GM12878 (cell line): Measurements from ENCODE around the gene UNKL. TPM values are rescaled to one million over a fixed set of nuclear protein-coding genes. Genes with fewer than 3 reads are reported as not detected.

Source experiments
- ATAC-seq: fragments of 200-7000 bp; cut with Tn5 transposase; 3 replicates; pipeline ENCODE4 v1.9.1; 2020; ENCODE audit warnings: mild to moderate bottlenecking, moderate library complexity
- BruUV-seq: library from RNA; stranded (reverse); fragments of 400-500 nt; replicated peaks from 2 replicates; lab custom pipeline; 2021; lab: Mats Ljungman, UMichigan
- CTCF ChIA-PET: fragments of 300-600 bp; sonication (Branson Sonifier 250); formaldehyde crosslinking; extraction: SDS; loops from one replicate; lab custom pipeline; 2021; ENCODE audit warnings: inconsistent platforms; lab: Yijun Ruan, JAX
- POLR2A ChIA-PET: fragments of 350-600 bp; formaldehyde crosslinking; extraction: SDS; loops from one replicate; lab custom pipeline; 2021; ENCODE audit warnings: inconsistent platforms; lab: Charles Lee
- RAD21 ChIA-PET: fragments of 300-600 bp; sonication (Branson Sonifier 250); formaldehyde crosslinking; loops from one replicate; lab custom pipeline; 2023; ENCODE audit warnings: antibody characterized with exemption; ENCODE audit not compliant: unreplicated experiment; lab: Charles Lee
- SMC1A ChIA-PET: fragments of 300-600 bp; sonication (Branson Sonifier 250); formaldehyde crosslinking; loops from one replicate; lab custom pipeline; 2023; ENCODE audit not compliant: unreplicated experiment, uncharacterized antibody; lab: Charles Lee
- DNase-seq: peaks from one replicate; pipeline ENCODE4 v3.0.0-alpha.2; 2011; ENCODE audit warnings: low read depth, low spot score
- FAIRE-seq: peaks from 3 replicates; lab custom pipeline; 2011; peaks lifted over from hg19 to GRCh38; lab: Jason Lieb, UNC
- H2AFZ ChIP-seq: 2 replicates; pipeline ENCODE4 v1.6.0; 2011; ENCODE audit warnings: low read depth, low read length, control low read depth; ENCODE audit not compliant: control insufficient read depth
- H3K27ac ChIP-seq: 2 replicates; pipeline ENCODE4 v1.5.1; 2011; ENCODE audit warnings: control low read depth; ENCODE audit not compliant: control insufficient read depth, insufficient read depth
- H3K27me3 ChIP-seq, 2 experiments: replicated peaks in 1 of 2; 2 replicates each; pipeline versions ENCODE4 v1.6.0 to v1.6.1; 2011; ENCODE audit warnings: low read length in 1 of 2; ENCODE audit not compliant: control insufficient read depth in 2 of 2, insufficient read depth in 2 of 2
- H3K36me3 ChIP-seq, 2 experiments: 2 replicates each; pipeline ENCODE4 v1.5.1; 2011; ENCODE audit warnings: low read length in 1 of 2; ENCODE audit not compliant: control insufficient read depth in 2 of 2, insufficient read depth in 2 of 2
- H3K4me1 ChIP-seq: 2 replicates; pipeline ENCODE4 v1.6.1; 2011; ENCODE audit warnings: mild to moderate bottlenecking, low read length, moderate library complexity, mixed read lengths; ENCODE audit not compliant: control insufficient read depth, insufficient read depth
- H3K4me2 ChIP-seq: 2 replicates; pipeline ENCODE4 v1.6.0; 2011; ENCODE audit warnings: control low read depth; ENCODE audit not compliant: control insufficient read depth, insufficient read depth
- H3K4me3 ChIP-seq: fragments of 200-600 bp; sonication (generic); 2 replicates; pipeline ENCODE4 v1.5.1; 2016
- H3K79me2 ChIP-seq: 2 replicates; pipeline ENCODE4 v1.6.0; 2011; ENCODE audit warnings: low read length; ENCODE audit not compliant: control insufficient read depth, insufficient read depth
- H3K9ac ChIP-seq: 2 replicates; pipeline ENCODE4 v1.8.0; 2011; ENCODE audit warnings: low read length, control low read depth, mixed read lengths; ENCODE audit not compliant: control insufficient read depth, insufficient read depth
- H3K9me3 ChIP-seq: replicated peaks from 3 replicates; pipeline ENCODE4 v1.5.1; 2011; ENCODE audit warnings: mild to moderate bottlenecking, low read length; ENCODE audit not compliant: control insufficient read depth, insufficient read depth
- H4K20me1 ChIP-seq: 2 replicates; pipeline ENCODE4 v1.6.0; 2011; ENCODE audit not compliant: control insufficient read depth, insufficient read depth
- CBX5 ChIP-seq: sonication (generic); IDR thresholded peaks from 2 replicates; pipeline ENCODE4 v1.6.1; 2016; ENCODE audit warnings: low read depth, moderate library complexity, mild to moderate bottlenecking, inconsistent platforms
- JUNB ChIP-seq: IDR thresholded peaks from 2 replicates; pipeline ENCODE4 v1.6.1; 2016; ENCODE audit warnings: antibody characterized with exemption, mild to moderate bottlenecking
- MTA3 ChIP-seq: IDR thresholded peaks from 2 replicates; pipeline ENCODE4 v1.6.1; 2012; ENCODE audit warnings: low read length, inconsistent platforms, borderline replicate concordance
- NFYA ChIP-seq: IDR thresholded peaks from 2 replicates; pipeline ENCODE4 v1.6.1; 2011; ENCODE audit warnings: low read depth, mild to moderate bottlenecking, low read length, improper control_type of control experiment, borderline replicate concordance
- RAD21 ChIP-seq: IDR thresholded peaks from 2 replicates; pipeline ENCODE4 v1.6.1; 2011; ENCODE audit warnings: mild to moderate bottlenecking, low read depth, low read length, moderate library complexity; ENCODE audit not compliant: insufficient read depth
- SREBF2 ChIP-seq: IDR thresholded peaks from 2 replicates; pipeline ENCODE4 v1.6.1; 2012; ENCODE audit warnings: mild to moderate bottlenecking, low read length
- YBX1 ChIP-seq: fragments of 450-650 bp; IDR thresholded peaks from 2 replicates; pipeline ENCODE4 v1.6.1; 2016; ENCODE audit warnings: antibody characterized with exemption
- WGBS: methylation state at CpG from one replicate; pipeline ENCODE4 v1.1.6; 2016; ENCODE audit warnings: low lambda C conversion rate; ENCODE audit not compliant: insufficient replicate concordance, insufficient coverage; ENCODE audit errors: missing lambda C conversion rate; 5-methylcytosine and 5-hydroxymethylcytosine counted together
- in situ Hi-C: fragments of 300-500 bp; cut with MboI; formaldehyde crosslinking; loops from 9 replicates; pipeline ENCODE4 v1.14.3; 2018; ENCODE audit warnings: mixed read lengths
- intact Hi-C: fragments of 100-400 bp; cut with micrococcal nuclease; formaldehyde crosslinking; loops from one replicate; pipeline ENCODE4 v1.14.2; 2022; ENCODE audit not compliant: unreplicated experiment
- polyA plus RNA-seq, 11 experiments: library from polyadenylated mRNA; depleted of rRNA in 4 of 11; unstranded in 6 of 11; stranded (reverse) in 5 of 11; fragments of >200 nt; fragmentation: Nextera tagmentation in 4 of 11; fragmentation: Illumina TruSeq in 1 of 11; extraction: Ambion mirVana in 4 of 11; extraction: Trizol in 1 of 11; gene quantifications; 1 replicate in 1 of 11; 2 replicates in 10 of 11; pipeline versions ENCODE4 v1.2.1 to v1.2.3, GENCODE V29; 2011 to 2016; ENCODE audit warnings: inconsistent platforms in 2 of 11, missing spikeins in 2 of 11, low read depth in 1 of 11
- total RNA-seq, 4 experiments: library from RNA; depleted of rRNA in 3 of 4; stranded (reverse); fragments of >200 nt in 3 of 4; fragmentation: Illumina TruSeq in 1 of 4; extraction: Trizol in 1 of 4; gene quantifications; 2 replicates each; pipeline versions ENCODE4 v1.2.1 to v1.2.3, GENCODE V29; 2013 to 2021

UNKL gene
- total and polyA plus RNA-seq, 10 of the 15 experiments (the other 5 are each of a cell fraction or from before 2014, with no cell fraction given), result 0.40 to 21.6 (median 9.1) TPM

GRCh38 chr16:1346422-1347285 lies 67.8 kb downstream of the UNKL start:
- SMC1A ChIA-PET, result no interaction called here
- no peak overlapping the region for H3K27ac ChIP-seq
- FAIRE-seq (no peak), ATAC-seq (no peak), DNase-seq (no peak)
- RAD21 ChIA-PET, result no interaction called here
- no peak overlapping the region for H2AFZ ChIP-seq
- H3K4me3 ChIP-seq, result no peak overlapping the region
- peaks cover 0 to 6% of the 10 kb centered on the region in 2 experiments; a peak in 3 of 4 replicates for H3K36me3 ChIP-seq
- in situ Hi-C loops (no loop called here), intact Hi-C loops (no loop called here)
- no peaks in the 10 kb centered on the region for H4K20me1 ChIP-seq
- TF ChIP-seq MTA3 (0 out of 2 replicates have a peak, but pooled peaks have one; percentile 20), JUNB (no peak), SREBF2 (no peak), NFYA (no peak), YBX1 (no peak), CBX5 (no peak), RAD21 (no peak)
- no peaks in the 10 kb centered on the region for H3K9me3 ChIP-seq
- H3K4me1 ChIP-seq, result peaks cover 19% of the 10 kb centered on the region
- 47% methylated on average over 23 of the region's 34 CpGs for WGBS
- no TSS peak for BruUV-seq
- POLR2A ChIA-PET, result no interaction called here
- CTCF ChIA-PET, result no interaction called here
- H3K9ac ChIP-seq, result no peak overlapping the region
- peaks cover 14% of the 10 kb centered on the region for H3K79me2 ChIP-seq
- H3K27me3 ChIP-seq, result no peaks in the 10 kb centered on the region
- no peak overlapping the region for H3K4me2 ChIP-seq
